ENCODE results near the gene GBF1. TPM values are rescaled to one million over a fixed set of nuclear protein-coding genes. Genes with fewer than 3 reads are reported as not detected.
A peak's percentile ranks its signal among the peaks of the same experiment; 100 is the strongest.

Gene GBF1, protein sequence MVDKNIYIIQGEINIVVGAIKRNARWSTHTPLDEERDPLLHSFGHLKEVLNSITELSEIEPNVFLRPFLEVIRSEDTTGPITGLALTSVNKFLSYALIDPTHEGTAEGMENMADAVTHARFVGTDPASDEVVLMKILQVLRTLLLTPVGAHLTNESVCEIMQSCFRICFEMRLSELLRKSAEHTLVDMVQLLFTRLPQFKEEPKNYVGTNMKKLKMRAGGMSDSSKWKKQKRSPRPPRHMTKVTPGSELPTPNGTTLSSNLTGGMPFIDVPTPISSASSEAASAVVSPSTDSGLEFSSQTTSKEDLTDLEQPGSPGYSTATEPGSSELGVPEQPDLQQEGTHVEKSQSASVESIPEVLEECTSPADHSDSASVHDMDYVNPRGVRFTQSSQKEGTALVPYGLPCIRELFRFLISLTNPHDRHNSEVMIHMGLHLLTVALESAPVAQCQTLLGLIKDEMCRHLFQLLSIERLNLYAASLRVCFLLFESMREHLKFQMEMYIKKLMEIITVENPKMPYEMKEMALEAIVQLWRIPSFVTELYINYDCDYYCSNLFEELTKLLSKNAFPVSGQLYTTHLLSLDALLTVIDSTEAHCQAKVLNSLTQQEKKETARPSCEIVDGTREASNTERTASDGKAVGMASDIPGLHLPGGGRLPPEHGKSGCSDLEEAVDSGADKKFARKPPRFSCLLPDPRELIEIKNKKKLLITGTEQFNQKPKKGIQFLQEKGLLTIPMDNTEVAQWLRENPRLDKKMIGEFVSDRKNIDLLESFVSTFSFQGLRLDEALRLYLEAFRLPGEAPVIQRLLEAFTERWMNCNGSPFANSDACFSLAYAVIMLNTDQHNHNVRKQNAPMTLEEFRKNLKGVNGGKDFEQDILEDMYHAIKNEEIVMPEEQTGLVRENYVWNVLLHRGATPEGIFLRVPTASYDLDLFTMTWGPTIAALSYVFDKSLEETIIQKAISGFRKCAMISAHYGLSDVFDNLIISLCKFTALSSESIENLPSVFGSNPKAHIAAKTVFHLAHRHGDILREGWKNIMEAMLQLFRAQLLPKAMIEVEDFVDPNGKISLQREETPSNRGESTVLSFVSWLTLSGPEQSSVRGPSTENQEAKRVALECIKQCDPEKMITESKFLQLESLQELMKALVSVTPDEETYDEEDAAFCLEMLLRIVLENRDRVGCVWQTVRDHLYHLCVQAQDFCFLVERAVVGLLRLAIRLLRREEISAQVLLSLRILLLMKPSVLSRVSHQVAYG (N-terminal part only)
- total RNA-seq, result 43.0 and 55.4 TPM in 2 replicates
- 35.7 and 43.1 TPM in 2 replicates for polyA plus RNA-seq

DNA sequence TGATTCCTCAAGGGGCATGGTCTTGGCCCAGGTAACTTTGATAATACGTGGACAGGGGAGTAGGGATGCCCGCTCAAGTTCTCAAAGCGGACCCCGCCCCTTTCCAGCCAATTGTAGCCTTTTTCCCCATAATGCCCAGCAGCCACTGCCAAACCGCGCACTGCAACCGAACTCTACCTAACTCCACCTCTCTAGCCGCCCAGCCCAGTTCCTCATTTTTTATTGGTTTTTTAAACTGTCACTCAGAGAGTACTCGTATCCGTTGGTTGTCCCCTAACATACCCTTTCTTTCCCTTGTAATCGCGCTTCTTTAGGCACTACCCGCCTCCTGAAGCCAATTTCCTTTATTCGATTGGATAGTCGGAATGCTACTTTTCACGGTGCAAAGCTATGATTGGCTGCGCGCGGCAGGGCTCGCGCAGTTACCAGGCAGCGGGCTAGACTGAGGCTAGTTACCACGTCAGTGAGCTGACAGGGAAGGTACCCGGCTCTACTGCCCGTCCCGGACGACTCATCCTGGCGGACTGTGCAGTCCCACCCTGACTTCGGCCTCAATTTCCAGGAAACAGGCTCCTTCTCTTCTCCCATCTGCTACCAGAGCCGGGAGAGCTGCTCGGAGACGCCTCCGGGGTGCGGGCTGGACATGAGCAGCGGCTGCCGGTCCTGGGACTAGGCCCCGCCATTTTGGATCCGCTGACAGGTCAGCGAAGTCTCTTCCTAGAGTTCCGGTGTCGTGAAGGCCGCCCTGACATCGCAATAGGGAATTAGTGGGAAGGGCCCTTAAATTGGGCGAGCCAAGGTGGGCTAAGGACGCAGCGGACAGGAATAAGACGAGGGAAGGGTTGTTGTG lies at the start of gene GBF1:
GBF1 (plus strand) TSS at position 451 of the 850 bp plus-strand sequence. CDS start 13,407 bp downstream, outside the sequence.
- H3K9me3 ChIP-seq (ENCODE audit: low read depth), result no peaks in the 10 kb centered on the region
- peaks cover 44% of the 10 kb centered on the region for H4K20me1 ChIP-seq (ENCODE audit: insufficient read depth, poor library complexity, severe bottlenecking)
- H3K4me1 ChIP-seq (ENCODE audit: insufficient read depth), result peaks cover 26% of the 10 kb centered on the region
- peaks cover 9% of the 10 kb centered on the region for H3K27me3 ChIP-seq
- DNase-seq (ENCODE audit: low spot score), result peak; percentile 97
- TF ChIP-seq EZH2 (IDR thresholded peaks at IDR 0.05; ENCODE audit: borderline replicate concordance), result no peak
- TF ChIP-seq, protein P1, sequence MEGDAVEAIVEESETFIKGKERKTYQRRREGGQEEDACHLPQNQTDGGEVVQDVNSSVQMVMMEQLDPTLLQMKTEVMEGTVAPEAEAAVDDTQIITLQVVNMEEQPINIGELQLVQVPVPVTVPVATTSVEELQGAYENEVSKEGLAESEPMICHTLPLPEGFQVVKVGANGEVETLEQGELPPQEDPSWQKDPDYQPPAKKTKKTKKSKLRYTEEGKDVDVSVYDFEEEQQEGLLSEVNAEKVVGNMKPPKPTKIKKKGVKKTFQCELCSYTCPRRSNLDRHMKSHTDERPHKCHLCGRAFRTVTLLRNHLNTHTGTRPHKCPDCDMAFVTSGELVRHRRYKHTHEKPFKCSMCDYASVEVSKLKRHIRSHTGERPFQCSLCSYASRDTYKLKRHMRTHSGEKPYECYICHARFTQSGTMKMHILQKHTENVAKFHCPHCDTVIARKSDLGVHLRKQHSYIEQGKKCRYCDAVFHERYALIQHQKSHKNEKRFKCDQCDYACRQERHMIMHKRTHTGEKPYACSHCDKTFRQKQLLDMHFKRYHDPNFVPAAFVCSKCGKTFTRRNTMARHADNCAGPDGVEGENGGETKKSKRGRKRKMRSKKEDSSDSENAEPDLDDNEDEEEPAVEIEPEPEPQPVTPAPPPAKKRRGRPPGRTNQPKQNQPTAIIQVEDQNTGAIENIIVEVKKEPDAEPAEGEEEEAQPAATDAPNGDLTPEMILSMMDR (IDR thresholded peaks at IDR 0.05; ENCODE audit: poor library complexity), result no peak
- TF ChIP-seq EZH2phosphoT487 (IDR thresholded peaks at IDR 0.05; ENCODE audit: low read depth, severe bottlenecking, unreplicated experiment), result no peak
- H3K27ac ChIP-seq, result peak within 1 kb of the TSS; percentile 83
- peak within 1 kb of the TSS; percentile 91 for H3K4me2 ChIP-seq
- H3K9me2 ChIP-seq (replicated peaks; ENCODE audit: insufficient read depth), result no peaks in the 10 kb centered on the region
- no peaks in the 10 kb centered on the region for H3K36me3 ChIP-seq (replicated peaks; ENCODE audit: insufficient read depth, low read depth)
- H3K4me3 ChIP-seq, result peak within 1 kb of the TSS; percentile 55
- peaks cover 46% of the 10 kb centered on the region for H3K79me2 ChIP-seq
- WGBS (ENCODE audit: low lambda C conversion rate, missing lambda C conversion rate), result 2% methylated on average over 47 of the region's 47 CpGs
- peak within 1 kb of the TSS; percentile 70 for H2AFZ ChIP-seq

DNA sequence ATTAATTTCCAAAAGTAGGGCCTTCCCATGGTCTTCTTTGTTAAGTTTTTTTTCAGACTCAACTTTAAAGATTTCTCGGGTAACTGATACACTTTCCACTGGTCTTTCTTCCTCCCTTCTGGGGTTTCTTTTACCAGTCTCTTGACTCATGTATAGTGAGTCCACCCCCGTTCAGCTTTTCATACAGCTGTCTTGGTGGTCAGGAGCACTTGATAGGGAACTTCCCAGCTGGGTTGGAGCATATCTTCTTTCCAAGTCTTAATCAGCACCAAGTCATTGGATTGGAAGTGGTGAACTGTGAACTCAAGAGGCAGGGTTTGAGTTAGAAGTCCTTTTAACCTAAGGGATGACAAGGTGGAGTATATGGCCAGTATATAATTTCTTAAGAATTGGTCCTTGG lies 48.4 kb upstream of the GBF1 start:
- Histone ChIP-seq H4K20me1 (ENCODE audit: insufficient read depth, poor library complexity, severe bottlenecking) (no peaks in the 10 kb centered on the region), H3K9me2 (replicated peaks; ENCODE audit: insufficient read depth) (no peaks in the 10 kb centered on the region), H3K4me3 (no peak overlapping the region), H3K27ac (no peak overlapping the region), H3K79me2 (no peaks in the 10 kb centered on the region), H3K4me1 (ENCODE audit: insufficient read depth) (no peaks in the 10 kb centered on the region), H2AFZ (no peak overlapping the region), H3K27me3 (no peaks in the 10 kb centered on the region), H3K36me3 (replicated peaks; ENCODE audit: insufficient read depth, low read depth) (no peaks in the 10 kb centered on the region), H3K4me2 (no peak overlapping the region), H3K9me3 (ENCODE audit: low read depth) (no peaks in the 10 kb centered on the region)
- TF ChIP-seq, protein P1 (IDR thresholded peaks at IDR 0.05; ENCODE audit: poor library complexity), result no peak
- TF ChIP-seq EZH2phosphoT487 (IDR thresholded peaks at IDR 0.05; ENCODE audit: low read depth, severe bottlenecking, unreplicated experiment) (no peak), EZH2 (IDR thresholded peaks at IDR 0.05; ENCODE audit: borderline replicate concordance) (no peak)
- DNase-seq (ENCODE audit: low spot score), result no peak
- 77% methylated on average over 2 of the region's 2 CpGs for WGBS (ENCODE audit: low lambda C conversion rate, missing lambda C conversion rate)

DNA sequence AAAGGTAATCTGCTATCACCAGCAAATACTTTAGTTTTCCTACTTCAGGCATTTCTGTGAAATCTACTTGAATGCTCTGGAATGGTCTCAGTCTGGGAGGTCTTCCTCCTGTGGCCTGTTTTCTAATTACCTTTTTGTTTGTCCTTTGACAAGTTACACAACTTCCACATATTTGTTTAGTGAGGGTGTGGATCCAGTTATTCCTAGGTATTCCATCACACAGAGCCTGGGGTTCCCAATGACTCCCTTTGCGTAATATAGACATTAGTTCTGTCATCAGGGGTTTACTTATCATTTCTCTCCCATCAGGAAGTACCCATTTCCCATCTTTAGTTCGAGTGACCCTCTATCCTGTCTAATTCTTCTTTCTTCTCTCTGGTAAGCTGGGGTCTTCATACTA lies 47.3 kb upstream of the GBF1 start:
- no peak overlapping the region for H3K4me2 ChIP-seq
- H3K79me2 ChIP-seq, result no peaks in the 10 kb centered on the region
- H3K27ac ChIP-seq, result no peak overlapping the region
- H2AFZ ChIP-seq, result no peak overlapping the region
- DNase-seq (ENCODE audit: low spot score), result no peak
- no peaks in the 10 kb centered on the region for H3K36me3 ChIP-seq (replicated peaks; ENCODE audit: insufficient read depth, low read depth)
- H3K4me1 ChIP-seq (ENCODE audit: insufficient read depth), result no peaks in the 10 kb centered on the region
- H3K27me3 ChIP-seq, result no peaks in the 10 kb centered on the region
- 78% methylated on average over 2 of the region's 2 CpGs for WGBS (ENCODE audit: low lambda C conversion rate, missing lambda C conversion rate)
- H3K9me2 ChIP-seq (replicated peaks; ENCODE audit: insufficient read depth), result no peaks in the 10 kb centered on the region
- H3K9me3 ChIP-seq (ENCODE audit: low read depth), result no peaks in the 10 kb centered on the region
- no peaks in the 10 kb centered on the region for H4K20me1 ChIP-seq (ENCODE audit: insufficient read depth, poor library complexity, severe bottlenecking)
- H3K4me3 ChIP-seq, result no peak overlapping the region
- TF ChIP-seq EZH2 (IDR thresholded peaks at IDR 0.05; ENCODE audit: borderline replicate concordance), result no peak
- TF ChIP-seq, protein P1 (IDR thresholded peaks at IDR 0.05; ENCODE audit: poor library complexity), result no peak
- no peak for TF ChIP-seq EZH2phosphoT487 (IDR thresholded peaks at IDR 0.05; ENCODE audit: low read depth, severe bottlenecking, unreplicated experiment)

Measured in hepatocyte (in vitro differentiated cells).